Tongue (tissue), 2 donors: Measurements from ENCODE around the gene MACROD2. TPM values are rescaled to one million over a fixed set of nuclear protein-coding genes. Genes with fewer than 3 reads are reported as not detected.
A peak's percentile ranks its signal among the peaks of the same experiment; 100 is the strongest.

ENCODE experiments used
- DNase-seq: peaks from one replicate; pipeline ENCODE4 v3.0.0-alpha.2; 2015
- total RNA-seq: library from RNA; depleted of rRNA; stranded (reverse); fragments of >200 nt; gene quantifications from one replicate; pipeline ENCODE4 v1.2.3, GENCODE V29; 2014

MACROD2 gene
- total RNA-seq, 1 donor from 2014 or later = 5.0 TPM

DNA sequence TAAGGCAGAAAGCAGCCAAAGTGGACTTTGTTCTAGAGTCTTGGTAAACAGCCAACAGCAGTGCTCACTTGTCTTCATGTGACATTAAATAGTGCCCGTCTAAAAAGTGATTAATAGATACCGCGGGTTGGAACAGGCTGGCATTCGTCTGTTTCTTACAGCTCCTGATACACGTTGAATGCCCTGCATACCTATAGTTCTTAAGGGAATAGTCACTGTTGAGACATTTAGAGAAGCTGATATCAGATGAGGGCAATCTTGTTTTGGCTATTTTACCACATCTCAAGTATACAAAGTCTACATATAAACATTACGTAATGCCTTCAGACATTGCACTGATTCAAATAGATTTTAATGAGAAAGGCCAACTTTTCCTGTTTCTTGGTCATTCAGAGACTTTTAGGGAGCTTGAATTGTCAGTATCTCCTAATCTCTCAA, 717.0 kb downstream of the MACROD2 start:
- DNase-seq = peak; percentile 19

GRCh38 chr20:14715400-14715799, 720.1 kb downstream of the MACROD2 start:
- no peak for DNase-seq

GRCh38 chr20:14716351-14716801, 721.1 kb downstream of the MACROD2 start:
- DNase-seq = no peak

DNA sequence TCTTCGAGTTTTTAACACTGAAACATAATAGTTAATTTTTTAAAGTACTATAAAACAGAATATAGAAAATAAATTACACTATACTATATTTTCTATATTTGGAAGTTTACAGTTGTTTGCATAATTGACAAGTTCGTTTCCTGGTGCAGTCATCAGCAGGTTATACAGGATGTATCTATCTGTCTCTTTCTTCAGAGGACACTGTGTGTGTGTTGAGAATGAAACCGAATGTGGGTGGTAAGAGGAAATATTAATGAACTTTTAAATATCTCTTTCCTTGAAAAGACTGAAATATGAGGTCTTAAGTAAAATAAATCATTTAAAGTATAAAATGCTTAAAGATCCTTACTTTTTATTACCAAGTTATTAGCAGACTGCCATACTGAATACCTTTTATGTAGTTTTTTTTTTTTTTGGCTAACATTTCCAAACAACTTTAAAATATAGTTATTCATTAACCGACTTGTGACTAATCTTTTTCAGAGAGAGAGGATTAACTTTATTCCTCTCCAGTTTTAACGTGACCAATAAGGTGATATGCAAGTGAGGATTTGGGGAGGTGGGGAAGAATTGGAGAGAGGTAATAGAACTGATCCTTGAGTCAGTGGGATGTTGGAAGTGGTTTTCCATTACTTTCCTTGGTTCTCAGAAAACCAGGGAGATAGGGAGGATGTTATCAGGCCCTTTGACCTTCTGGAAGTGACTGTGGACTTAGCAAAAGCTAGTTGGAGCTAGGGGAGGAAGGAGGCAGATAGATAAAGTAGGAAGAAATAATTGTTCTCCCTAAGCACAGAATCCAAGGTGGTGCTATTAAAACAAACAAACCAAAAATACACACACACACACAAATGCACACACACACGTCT, 722.1 kb downstream of the MACROD2 start:
- DNase-seq = no peak

GRCh38 chr20:14720251-14720650, 724.9 kb downstream of the MACROD2 start:
- no peak for DNase-seq

DNA sequence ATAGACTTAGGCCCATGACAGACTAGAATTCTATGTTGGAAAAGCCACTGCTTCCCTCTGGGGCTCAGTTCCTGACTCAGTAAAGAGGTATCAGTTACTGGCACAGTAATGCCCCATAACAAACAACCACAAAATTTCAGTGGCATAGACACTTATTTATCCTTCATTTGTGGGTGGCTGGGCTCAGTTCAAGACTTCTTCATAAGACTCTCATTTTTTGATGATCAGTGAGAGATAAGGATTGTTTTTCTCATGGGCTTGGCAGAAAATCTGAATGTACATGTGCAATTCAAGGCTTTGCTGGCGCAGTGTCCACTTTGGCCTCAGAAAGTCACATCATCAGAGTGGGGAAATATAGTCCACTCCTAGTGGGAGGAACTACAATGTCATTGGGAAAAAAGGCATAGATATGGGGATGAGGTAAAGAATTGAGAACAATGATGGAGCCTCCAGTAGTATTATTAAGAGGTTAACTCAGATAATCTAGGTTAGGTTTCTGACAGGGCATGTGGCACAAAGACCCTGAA, 726.7 kb downstream of the MACROD2 start:
- DNase-seq = no peak

DNA sequence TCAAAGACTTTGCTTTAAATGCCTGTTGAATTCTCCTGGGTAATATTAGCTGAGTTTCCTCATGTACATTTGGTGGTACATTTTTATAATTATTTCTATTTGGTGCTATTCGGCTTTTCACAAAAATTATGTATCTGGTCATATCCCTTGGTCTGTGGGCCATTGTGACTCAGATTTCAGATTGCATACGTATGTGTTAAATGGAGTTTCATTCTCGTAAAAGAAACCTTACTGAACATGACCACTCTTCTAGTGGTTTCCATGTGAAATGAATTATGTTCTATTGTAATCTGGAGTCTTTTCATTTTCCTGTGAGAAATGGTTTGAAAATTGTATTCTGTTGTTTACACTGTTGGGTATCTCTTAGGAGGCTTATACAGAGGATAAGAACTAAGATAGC, 728.3 kb downstream of the MACROD2 start:
- no peak for DNase-seq

DNA sequence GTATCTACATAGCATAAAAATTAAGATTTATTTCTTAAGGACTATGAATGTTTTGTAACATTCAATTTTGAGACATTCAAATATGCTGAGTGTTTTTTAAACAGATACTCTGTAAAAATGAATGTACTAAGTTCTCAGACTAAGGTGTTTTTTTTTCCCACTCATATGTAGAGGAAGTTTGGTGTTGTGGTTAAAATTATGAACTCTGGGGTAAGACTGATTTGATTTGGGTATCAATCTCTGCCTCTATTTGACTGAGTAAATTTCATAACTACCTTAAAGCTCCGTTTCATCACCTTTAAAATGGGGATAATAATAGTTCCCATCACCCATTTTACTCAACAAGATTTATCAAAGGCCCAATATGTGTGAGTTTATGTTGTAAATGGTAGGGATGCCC, 728.7 kb downstream of the MACROD2 start:
- no peak for DNase-seq

- peak; percentile 21 for DNase-seq
Measured at GRCh38 chr20:14724468-14724867, 729.2 kb downstream of the MACROD2 start.

DNA sequence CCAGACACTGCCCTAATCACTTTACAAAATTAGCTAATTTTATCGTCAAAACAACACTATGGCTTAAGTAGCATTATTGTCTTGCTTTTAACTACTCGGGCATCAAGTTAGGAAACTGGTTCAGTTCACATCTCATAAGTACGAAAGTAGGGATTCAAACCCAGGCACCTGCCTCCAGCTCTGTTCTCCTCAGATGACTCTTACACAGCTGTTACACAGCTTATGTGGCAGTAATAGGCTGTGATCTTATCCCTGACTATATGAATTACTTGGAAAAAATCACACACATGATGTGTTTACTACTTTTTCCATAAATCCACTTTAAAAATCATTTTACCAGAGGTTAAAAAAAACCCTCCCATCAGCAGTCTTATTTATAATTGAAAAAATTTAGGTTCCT, 731.3 kb downstream of the MACROD2 start:
- DNase-seq = no peak

DNA sequence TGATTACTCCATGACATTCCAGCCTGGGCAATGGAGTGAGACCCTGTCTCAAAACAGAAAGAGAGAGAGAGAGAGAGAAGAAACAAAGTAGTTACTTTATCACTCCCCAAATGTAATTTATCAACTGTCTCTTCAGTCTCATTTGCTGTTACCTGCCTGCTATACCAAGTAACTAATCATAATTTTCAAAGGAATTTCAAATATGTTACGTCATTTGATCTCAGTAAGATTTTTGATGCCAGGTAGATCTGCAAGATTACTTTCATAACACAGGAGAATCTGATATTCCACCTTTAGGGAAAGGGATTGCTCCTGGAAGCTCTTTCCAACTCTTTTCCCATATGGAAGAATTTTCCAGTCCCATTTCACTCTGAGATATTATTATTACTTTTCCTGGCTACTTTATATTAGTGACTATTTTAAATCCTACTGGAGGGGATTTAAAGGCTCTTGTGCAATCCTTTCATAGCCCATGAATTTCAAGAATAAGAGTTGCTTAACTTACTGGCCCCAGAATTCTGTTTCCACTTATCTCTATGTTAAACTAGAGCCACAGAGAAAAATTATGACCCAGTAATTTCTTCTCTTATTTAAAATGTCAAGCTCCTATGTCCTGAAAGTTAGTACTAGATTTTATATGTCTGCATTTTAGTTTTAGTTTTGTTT, 732.3 kb downstream of the MACROD2 start:
- DNase-seq = no peak

- DNase-seq = no peak
Measured at GRCh38 chr20:14729390-14729789, 734.1 kb downstream of the MACROD2 start.

DNA sequence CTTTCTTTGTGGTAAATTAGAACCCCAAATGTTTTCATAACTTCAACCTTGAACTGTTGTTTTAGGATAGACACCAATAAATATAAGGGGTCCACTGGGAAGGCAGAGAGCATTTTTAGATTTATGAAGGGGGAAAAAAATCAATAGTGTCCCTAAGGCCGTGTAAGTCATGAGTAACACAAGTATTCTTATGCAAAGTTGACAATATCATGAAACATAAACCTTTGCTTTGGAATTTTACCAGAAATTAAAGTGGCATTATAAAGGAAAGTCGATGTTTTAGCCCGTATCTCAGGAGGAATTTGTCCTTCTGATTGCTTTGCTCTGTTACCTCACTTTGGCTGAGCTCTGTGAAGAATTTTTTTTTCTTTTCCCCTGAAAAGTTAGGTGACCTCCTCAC, 737.0 kb downstream of the MACROD2 start:
- DNase-seq = no peak

- no peak for DNase-seq
Measured at GRCh38 chr20:14732996-14733395, 737.7 kb downstream of the MACROD2 start.

DNA sequence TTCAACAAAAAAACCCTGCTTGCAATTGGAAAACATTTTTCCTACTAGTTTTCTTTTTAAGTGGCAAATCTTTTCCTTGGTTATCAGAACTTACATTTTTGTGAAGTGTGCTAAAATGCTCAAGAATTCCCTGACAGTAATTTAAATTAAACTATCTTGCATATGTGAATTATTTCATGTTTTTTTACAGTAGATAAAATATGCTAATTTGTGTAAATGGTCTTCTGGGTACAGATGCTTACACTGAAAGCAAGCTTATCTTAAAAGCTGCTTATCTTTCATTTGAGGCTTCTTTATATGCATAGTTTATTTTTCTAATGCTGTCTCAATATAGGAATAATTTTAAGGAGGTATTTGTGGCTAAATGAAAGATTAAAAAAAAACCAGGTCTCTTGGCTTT, 745.1 kb downstream of the MACROD2 start:
- DNase-seq = no peak

- DNase-seq = no peak
Measured at GRCh38 chr20:14741616-14742015, 746.3 kb downstream of the MACROD2 start.

GRCh38 chr20:14744723-14745122, 749.4 kb downstream of the MACROD2 start:
- no peak for DNase-seq

- DNase-seq = peak; percentile 4
Measured at GRCh38 chr20:14745830-14746229, 750.5 kb downstream of the MACROD2 start.

DNA sequence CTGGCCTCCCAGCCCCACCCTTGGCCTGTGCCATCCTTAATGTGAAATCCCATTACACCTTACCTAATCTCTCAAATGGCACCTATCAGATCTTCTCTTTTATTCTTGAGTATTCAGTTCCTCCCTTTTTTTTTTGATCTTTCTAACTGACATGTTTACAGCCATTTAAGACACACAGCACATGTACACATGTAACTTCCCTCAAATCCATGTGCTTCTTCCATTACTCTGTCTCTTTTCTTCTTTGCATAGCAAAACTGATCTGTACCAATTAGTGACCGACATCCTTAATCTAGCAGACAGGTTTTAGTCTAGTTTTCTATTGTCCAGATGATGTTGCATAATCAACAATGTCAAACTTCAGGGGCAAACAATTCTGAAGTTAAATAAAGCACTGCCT, 755.9 kb downstream of the MACROD2 start:
- no peak for DNase-seq

DNA sequence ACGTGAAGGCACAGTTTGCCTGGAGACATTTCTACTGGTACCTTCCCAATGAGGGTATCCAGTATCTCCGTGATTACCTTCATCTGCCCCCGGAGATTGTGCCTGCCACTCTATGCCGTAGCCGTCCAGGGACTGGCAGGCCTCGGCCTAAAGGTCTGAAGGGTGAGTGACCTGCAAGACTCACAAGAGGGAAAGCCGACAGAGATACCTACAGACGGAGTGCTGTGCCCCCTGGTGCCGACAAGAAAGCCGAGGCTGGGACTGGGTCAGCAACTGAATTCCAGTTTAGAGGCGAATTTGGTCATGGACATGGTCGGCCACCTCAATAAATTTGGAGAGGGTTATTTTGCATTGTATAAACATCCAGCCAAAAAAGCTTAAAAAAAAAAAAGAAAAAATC, 762.4 kb downstream of the MACROD2 start:
- DNase-seq = no peak

- DNase-seq = peak; percentile 8
Measured at GRCh38 chr20:14758356-14758755, 763.0 kb downstream of the MACROD2 start.

GRCh38 chr20:14759979-14760378, 764.7 kb downstream of the MACROD2 start:
- DNase-seq = no peak

- DNase-seq = no peak
Measured at GRCh38 chr20:14761903-14762302, 766.6 kb downstream of the MACROD2 start.
